Immature natural killer cell (primary cell): Measurements from ENCODE around the gene CCDC178. TPM values are rescaled to one million over a fixed set of nuclear protein-coding genes. Genes with fewer than 3 reads are reported as not detected.

Experiments
- DNase-seq, 3 donors: peaks; one replicate each; pipeline ENCODE4 v3.0.0; 2022; ENCODE audit warnings: mixed read lengths in 1 of 3
- H3K27ac Mint-ChIP-seq, 6 donors: one replicate each; pipeline ENCODE4 v1.8.0; 2020; ENCODE audit warnings: mixed read lengths in 6 of 6, mild to moderate bottlenecking in 5 of 6, inconsistent platforms in 4 of 6, moderate library complexity in 3 of 6
- H3K27me3 Mint-ChIP-seq, 3 donors: one replicate each; pipeline ENCODE4 v1.8.0; 2020 to 2021; ENCODE audit warnings: low read depth in 3 of 3, mild to moderate bottlenecking in 3 of 3, mixed read lengths in 3 of 3, moderate library complexity in 3 of 3, inconsistent platforms in 1 of 3
- H3K36me3 Mint-ChIP-seq, 3 donors: one replicate each; pipeline ENCODE4 v1.8.0; 2020; ENCODE audit warnings: mixed read lengths in 3 of 3, inconsistent platforms in 2 of 3, mild to moderate bottlenecking in 2 of 3
- H3K4me1 Mint-ChIP-seq, 2 donors: one replicate each; pipeline ENCODE4 v1.8.0; 2020; ENCODE audit warnings: inconsistent platforms in 2 of 2, mild to moderate bottlenecking in 2 of 2, mixed read lengths in 2 of 2, moderate library complexity in 1 of 2
- H3K4me3 Mint-ChIP-seq, 5 donors: one replicate each; pipeline ENCODE4 v1.8.0; 2020; ENCODE audit warnings: mild to moderate bottlenecking in 5 of 5, mixed read lengths in 5 of 5, inconsistent platforms in 3 of 5, moderate library complexity in 3 of 5
- H3K9me3 Mint-ChIP-seq, 6 donors: one replicate each; pipeline ENCODE4 v1.8.0; 2020; ENCODE audit warnings: mild to moderate bottlenecking in 6 of 6, mixed read lengths in 6 of 6, inconsistent platforms in 4 of 6, moderate library complexity in 3 of 6
- polyA plus RNA-seq, 3 donors: library from polyadenylated mRNA; unstranded; fragments of 300-500 nt; fragmentation: Illumina TruSeq; gene quantifications; one replicate each; pipeline ENCODE4 v1.2.3, GENCODE V29; 2021

The CCDC178 gene
- polyA plus RNA-seq, 3 donors from 2014 or later = not detected

DNA sequence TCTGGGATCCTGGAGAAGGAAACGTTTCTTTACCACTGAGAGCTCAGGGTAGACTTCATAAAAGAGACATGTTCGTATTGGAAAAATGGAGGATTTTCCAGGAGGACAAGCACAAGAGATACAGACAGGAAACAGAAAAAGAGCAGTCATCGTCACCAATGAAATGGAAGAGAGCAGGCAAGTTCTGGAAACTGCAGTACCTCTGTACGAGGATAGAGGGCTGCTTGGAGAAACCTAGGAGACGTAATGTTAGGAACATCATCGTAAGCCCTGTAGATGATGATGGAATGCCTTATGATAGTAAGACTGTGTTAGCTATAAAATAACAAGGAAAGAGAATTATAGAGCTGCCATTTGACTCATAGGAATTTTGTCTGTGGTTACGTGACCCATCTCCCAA is 546.6 kb downstream of the CCDC178 start:
- H3K9me3 Mint-ChIP-seq = peaks cover 4 to 22% (median 11%) of the 10 kb centered on the region in 6 donors
- H3K27me3 Mint-ChIP-seq = peaks cover 0 to 4% (median 0%) of the 10 kb centered on the region in 3 donors
- peaks cover 0 to 7% (median 0%) of the 10 kb centered on the region in 3 donors for H3K36me3 Mint-ChIP-seq
- no peak overlapping the region for H3K27ac Mint-ChIP-seq
- no peaks in the 10 kb centered on the region for H3K4me1 Mint-ChIP-seq
- H3K4me3 Mint-ChIP-seq = no peak overlapping the region
- DNase-seq = no peak

DNA sequence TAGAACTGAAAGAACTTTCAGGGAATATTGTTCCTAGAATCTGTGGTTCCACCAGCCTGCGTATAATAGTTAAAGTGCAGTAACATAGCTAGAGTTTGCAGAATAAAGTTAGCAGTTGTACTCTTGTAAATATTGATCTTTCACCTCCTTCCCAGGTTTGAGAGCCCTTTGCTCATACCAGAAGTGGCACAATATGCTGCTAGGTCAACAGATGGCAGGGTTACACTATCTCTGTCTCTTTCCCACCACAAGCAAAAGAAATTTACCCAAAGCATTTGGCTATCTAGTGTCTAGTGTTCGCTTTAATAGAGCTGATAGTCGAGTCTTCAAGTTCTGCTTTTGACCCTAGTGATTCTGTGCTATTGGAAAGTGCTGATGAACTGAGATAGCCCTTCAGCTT is 548.7 kb downstream of the CCDC178 start:
- Mint-ChIP-seq H3K4me3 (no peak overlapping the region), H3K9me3 (peaks cover 0 to 11% (median 7%) of the 10 kb centered on the region in 6 donors), H3K27ac (no peak overlapping the region), H3K27me3 (peaks cover 0 to 5% (median 0%) of the 10 kb centered on the region in 3 donors), H3K36me3 (peaks cover 0 to 3% (median 0%) of the 10 kb centered on the region in 3 donors), H3K4me1 (no peaks in the 10 kb centered on the region)
- no peak for DNase-seq

DNA sequence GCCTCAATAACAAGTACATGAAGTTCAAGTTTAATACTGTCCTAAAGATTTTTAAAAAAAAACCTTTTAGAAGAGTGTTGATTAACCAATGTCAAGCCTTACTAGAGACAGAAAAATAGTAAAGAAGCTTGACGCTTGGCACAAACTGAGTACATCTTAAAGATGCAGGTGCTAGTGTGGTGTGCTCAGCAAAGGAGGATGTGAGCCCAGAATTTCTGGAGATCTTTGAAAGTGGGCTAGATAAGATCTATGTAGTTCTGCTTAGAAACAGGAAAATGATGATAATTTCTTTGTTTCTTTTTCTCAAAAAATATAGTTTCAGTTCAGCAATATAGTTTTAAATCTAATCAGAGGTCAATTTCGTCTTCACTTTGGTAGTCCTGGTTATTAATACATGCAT is 549.4 kb downstream of the CCDC178 start:
- Mint-ChIP-seq H3K36me3 (no peaks in the 10 kb centered on the region), H3K4me3 (no peak overlapping the region), H3K9me3 (peaks cover 0 to 9% (median 5%) of the 10 kb centered on the region in 6 donors), H3K27me3 (peaks cover 0 to 3% (median 0%) of the 10 kb centered on the region in 3 donors), H3K27ac (no peak overlapping the region), H3K4me1 (no peaks in the 10 kb centered on the region)
- no peak for DNase-seq

DNA sequence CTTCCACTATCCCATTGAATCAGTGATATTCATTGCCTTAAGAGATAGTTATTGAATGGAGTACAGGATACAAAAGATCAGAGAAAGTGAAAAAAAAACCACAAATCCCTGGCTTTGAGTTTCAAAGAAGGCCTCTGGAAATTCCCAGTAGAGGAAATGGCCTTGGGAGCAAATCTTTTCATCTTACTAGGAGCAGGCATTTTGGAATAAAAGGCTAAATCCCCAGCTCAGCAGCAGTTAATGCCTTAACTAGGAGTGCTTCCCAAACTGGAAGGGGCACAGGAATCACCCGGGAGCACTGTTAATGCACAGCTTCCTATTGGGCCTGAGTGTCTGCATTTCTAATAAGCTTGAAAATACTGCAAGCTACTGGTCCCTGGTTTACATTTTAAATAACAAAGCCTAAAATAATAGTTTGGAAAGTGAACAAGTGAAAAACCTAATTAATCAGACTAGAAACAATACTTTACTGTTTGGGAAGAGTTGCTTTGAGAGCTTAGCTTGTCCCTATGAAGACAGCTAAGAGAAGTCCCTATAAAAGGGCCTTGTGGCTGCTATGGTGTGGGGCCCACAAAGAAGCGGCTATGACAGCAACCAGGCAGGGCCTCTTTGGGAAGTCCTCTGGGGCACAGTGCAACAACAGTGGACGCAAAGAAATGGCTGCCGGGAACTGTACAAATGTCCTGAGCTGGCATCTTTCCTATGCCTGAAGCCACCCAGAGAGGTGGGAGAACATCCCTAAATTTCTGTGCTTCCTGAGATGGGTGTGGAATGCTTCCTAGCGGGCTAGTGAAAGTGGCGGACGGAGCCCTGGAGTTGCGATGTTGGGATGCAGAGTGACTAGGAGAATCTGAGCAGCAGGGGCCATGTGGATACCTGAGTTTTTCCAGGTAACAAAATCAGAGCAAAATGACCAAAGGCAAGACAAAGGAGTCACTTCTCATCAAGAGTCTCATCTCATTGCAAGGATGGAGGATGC is 550.6 kb downstream of the CCDC178 start:
- H3K4me1 Mint-ChIP-seq = no peaks in the 10 kb centered on the region
- no peak overlapping the region for H3K27ac Mint-ChIP-seq
- H3K4me3 Mint-ChIP-seq = no peak overlapping the region

GRCh38 chr18:32888306-32888705 is 552.2 kb downstream of the CCDC178 start:
- H3K4me1 Mint-ChIP-seq = no peaks in the 10 kb centered on the region
- DNase-seq = no peak
- no peaks in the 10 kb centered on the region for H3K36me3 Mint-ChIP-seq
- no peak overlapping the region for H3K27ac Mint-ChIP-seq
- no peak overlapping the region for H3K4me3 Mint-ChIP-seq
- peaks cover 1 to 18% (median 11%) of the 10 kb centered on the region in 6 donors for H3K9me3 Mint-ChIP-seq
- peaks cover 0 to 2% (median 1%) of the 10 kb centered on the region in 3 donors for H3K27me3 Mint-ChIP-seq

More for the DNA sequence above, 550.6 kb downstream of the CCDC178 start:
- H3K9me3 Mint-ChIP-seq = peaks cover 1 to 17% (median 9%) of the 10 kb centered on the region in 6 donors
- H3K36me3 Mint-ChIP-seq = no peaks in the 10 kb centered on the region
- H3K27me3 Mint-ChIP-seq = peaks cover 0 to 3% (median 2%) of the 10 kb centered on the region in 3 donors
- no peak for DNase-seq

Other genes starting within 250 kb of the CCDC178 start
- gene ASXL3, start 137.5 kb upstream of the CCDC178 start, polyA plus RNA-seq = not detected